HCT116 (cell line): Measurements from ENCODE around the gene TRAF3IP1. TPM values are rescaled to one million over a fixed set of nuclear protein-coding genes. Genes with fewer than 3 reads are reported as not detected.

Source experiments
- ATAC-seq: fragments of 200-7000 bp; cut with Tn5 transposase; 2 replicates; pipeline ENCODE4 v1.9.1; 2020; ENCODE audit warnings: mild to moderate bottlenecking, moderate library complexity
- BruUV-seq: library from RNA; stranded (reverse); fragments of 400-500 nt; replicated peaks from 2 replicates; lab custom pipeline; 2021; lab: Mats Ljungman, UMichigan
- CTCF ChIA-PET: fragments of 300-600 bp; sonication (Branson Sonifier 250); formaldehyde crosslinking; loops from one replicate; lab custom pipeline; 2021; ENCODE audit warnings: antibody characterized with exemption; lab: Charles Lee
- POLR2A ChIA-PET: fragments of 300-600, 350-600 bp; sonication (Branson Sonifier 250); formaldehyde crosslinking; loops from one replicate; lab custom pipeline; 2021; ENCODE audit warnings: antibody characterized with exemption; lab: Charles Lee
- RAD21 ChIA-PET, 2 experiments: fragments of 300-600 bp; sonication (Branson Sonifier 250); formaldehyde crosslinking; loops; one replicate each; lab custom pipeline; 2023; ENCODE audit warnings: low total read pairs in 2 of 2; ENCODE audit not compliant: uncharacterized antibody in 2 of 2, unreplicated experiment in 2 of 2, low non-redundant PET in 1 of 2; lab: Charles Lee
- DNase-seq: peaks from one replicate; pipeline ENCODE4 v3.0.0-alpha.2; 2010; ENCODE audit warnings: low read depth, low spot score
- H2AFZ ChIP-seq: fragments of 200-600 bp; shearing (Covaris generic), sonication (generic); 2 replicates; pipeline ENCODE4 v1.6.1; 2017; ENCODE audit warnings: low read depth, mixed run types, mixed read lengths, antibody characterized with exemption, low read length; ENCODE audit not compliant: poor library complexity, severe bottlenecking
- H3K27ac ChIP-seq: 2 replicates; pipeline ENCODE4 v1.5.1; 2012; ENCODE audit warnings: low read depth, low read length
- H3K27me3 ChIP-seq: fragments of 200-600 bp; sonication (generic); 2 replicates; pipeline ENCODE4 v1.6.1; 2016; ENCODE audit warnings: mixed run types, low read length, mixed read lengths; ENCODE audit not compliant: insufficient read depth
- H3K36me3 ChIP-seq, 2 experiments: fragments of 200-500 bp in 1 of 2; fragments of 200-600 bp in 1 of 2; sonication (Bioruptor generic) in 1 of 2; sonication (generic) in 1 of 2; 2 replicates each; pipeline versions ENCODE4 v1.5.1 to v1.6.1; 2014 to 2016; ENCODE audit warnings: low read length in 2 of 2, inconsistent platforms in 1 of 2, mixed read lengths in 1 of 2, mixed run types in 1 of 2; ENCODE audit not compliant: insufficient read depth in 2 of 2, control insufficient read depth in 1 of 2
- H3K4me1 ChIP-seq, 2 experiments: fragments of 200-600 bp in 1 of 2; sonication (generic) in 1 of 2; 2 replicates each; pipeline versions ENCODE4 v1.5.1 to v1.6.1; 2012 to 2017; ENCODE audit warnings: low read length in 2 of 2, inconsistent platforms in 1 of 2, mild to moderate bottlenecking in 1 of 2, mixed read lengths in 1 of 2, mixed run types in 1 of 2, moderate library complexity in 1 of 2; ENCODE audit not compliant: insufficient read depth in 2 of 2, control insufficient read depth in 1 of 2
- H3K4me2 ChIP-seq: fragments of 200-600 bp; sonication (generic); 2 replicates; pipeline ENCODE4 v1.6.1; 2017; ENCODE audit warnings: mixed run types, low read length, mixed read lengths
- H3K4me3 ChIP-seq, 2 experiments: fragments of 200-600 bp in 1 of 2; sonication (generic) in 1 of 2; replicated peaks in 1 of 2; 2 replicates each; pipeline ENCODE4 v1.5.1; 2011 to 2016; ENCODE audit warnings: low read length in 2 of 2, control low read depth in 1 of 2, low read depth in 1 of 2, mild to moderate bottlenecking in 1 of 2, mixed read lengths in 1 of 2, mixed run types in 1 of 2
- H3K79me2 ChIP-seq: fragments of 200-600 bp; sonication (generic); 2 replicates; pipeline ENCODE4 v1.6.1; 2017; ENCODE audit warnings: mild to moderate bottlenecking, mixed run types, low read length, moderate library complexity, mixed read lengths; ENCODE audit not compliant: insufficient read depth
- H3K9ac ChIP-seq: fragments of 200-600 bp; sonication (generic); 2 replicates; pipeline ENCODE4 v1.6.1; 2016; ENCODE audit warnings: low read length, mixed read lengths
- H3K9me2 ChIP-seq: fragments of 200-600 bp; sonication (generic), shearing (Covaris generic); 2 replicates; pipeline ENCODE4 v1.6.1; 2017; ENCODE audit warnings: mixed run types, mild to moderate bottlenecking, moderate library complexity; ENCODE audit not compliant: insufficient read depth
- H3K9me3 ChIP-seq, 2 experiments: fragments of 200-500 bp in 1 of 2; fragments of 200-600 bp in 1 of 2; sonication (Bioruptor generic) in 1 of 2; sonication (generic) in 1 of 2; 2 replicates each; pipeline ENCODE4 v1.6.1; 2014 to 2017; ENCODE audit warnings: low read length in 2 of 2, mixed read lengths in 2 of 2, inconsistent platforms in 1 of 2, low read depth in 1 of 2, mild to moderate bottlenecking in 1 of 2, mixed run types in 1 of 2, moderate library complexity in 1 of 2; ENCODE audit not compliant: control insufficient read depth in 1 of 2, insufficient read depth in 1 of 2
- H4K20me1 ChIP-seq: fragments of 200-600 bp; sonication (generic), shearing (Covaris generic); 2 replicates; pipeline ENCODE4 v1.6.1; 2017; ENCODE audit warnings: mixed run types, mild to moderate bottlenecking, moderate library complexity; ENCODE audit not compliant: insufficient read depth
- CBX3 ChIP-seq: IDR thresholded peaks from 2 replicates; pipeline ENCODE4 v1.6.1; 2012; ENCODE audit warnings: low read depth
- EGR1 ChIP-seq: IDR thresholded peaks from 2 replicates; pipeline ENCODE4 v1.6.1; 2012; ENCODE audit warnings: low read depth
- ELF1 ChIP-seq: IDR thresholded peaks from 2 replicates; pipeline ENCODE4 v1.6.1; 2012; ENCODE audit warnings: low read depth, borderline replicate concordance
- EZH2 ChIP-seq: fragments of 200-600 bp; sonication (generic); IDR thresholded peaks from 2 replicates; pipeline ENCODE4 v1.6.1; 2017; ENCODE audit warnings: antibody characterized with exemption, mixed run types
- JUND ChIP-seq: IDR thresholded peaks from 2 replicates; pipeline ENCODE4 v1.6.1; 2012
- POLR2AphosphoS5 ChIP-seq: IDR thresholded peaks from 2 replicates; pipeline ENCODE4 v1.6.1; 2011; ENCODE audit warnings: mild to moderate bottlenecking, low read depth, low read length, moderate library complexity
- RAD21 ChIP-seq: IDR thresholded peaks from 2 replicates; pipeline ENCODE4 v1.6.1; 2012; ENCODE audit warnings: low read depth, mild to moderate bottlenecking
- SIN3A ChIP-seq: IDR thresholded peaks from 2 replicates; pipeline ENCODE4 v1.6.1; 2012; ENCODE audit warnings: low read depth
- SP1 ChIP-seq: IDR thresholded peaks from 2 replicates; pipeline ENCODE4 v1.6.1; 2012; ENCODE audit warnings: low read depth
- intact Hi-C: fragments of 100-400 bp; cut with micrococcal nuclease; formaldehyde crosslinking; loops from 2 replicates; pipeline ENCODE4 v1.10.0; 2022
- total RNA-seq: library from RNA; stranded (reverse); gene quantifications from one replicate; pipeline ENCODE4 v1.2.1, GENCODE V29; 2021; ENCODE audit not compliant: unreplicated experiment
- TF ChIP-seq, protein P1 (sequence below): IDR thresholded peaks from 2 replicates; pipeline ENCODE4 v1.6.1; 2012; ENCODE audit warnings: low read depth
- TF ChIP-seq, protein P2 (sequence below), 3 experiments: fragments of 200-600 bp in 1 of 3; sonication (generic) in 1 of 3; IDR thresholded peaks in 2 of 3; conservative IDR thresholded peaks in 1 of 3; 2 replicates each; pipeline ENCODE4 v1.5.1; 2012 to 2017; ENCODE audit warnings: low read depth in 2 of 3, low read length in 2 of 3, antibody characterized with exemption in 1 of 3, borderline replicate concordance in 1 of 3, control low read depth in 1 of 3, mild to moderate bottlenecking in 1 of 3, mixed read lengths in 1 of 3, mixed run types in 1 of 3, moderate library complexity in 1 of 3; ENCODE audit not compliant: insufficient read depth in 1 of 3

Gene TRAF3IP1
- total RNA-seq, 1 experiment from 2014 or later: 19.4 TPM

DNA sequence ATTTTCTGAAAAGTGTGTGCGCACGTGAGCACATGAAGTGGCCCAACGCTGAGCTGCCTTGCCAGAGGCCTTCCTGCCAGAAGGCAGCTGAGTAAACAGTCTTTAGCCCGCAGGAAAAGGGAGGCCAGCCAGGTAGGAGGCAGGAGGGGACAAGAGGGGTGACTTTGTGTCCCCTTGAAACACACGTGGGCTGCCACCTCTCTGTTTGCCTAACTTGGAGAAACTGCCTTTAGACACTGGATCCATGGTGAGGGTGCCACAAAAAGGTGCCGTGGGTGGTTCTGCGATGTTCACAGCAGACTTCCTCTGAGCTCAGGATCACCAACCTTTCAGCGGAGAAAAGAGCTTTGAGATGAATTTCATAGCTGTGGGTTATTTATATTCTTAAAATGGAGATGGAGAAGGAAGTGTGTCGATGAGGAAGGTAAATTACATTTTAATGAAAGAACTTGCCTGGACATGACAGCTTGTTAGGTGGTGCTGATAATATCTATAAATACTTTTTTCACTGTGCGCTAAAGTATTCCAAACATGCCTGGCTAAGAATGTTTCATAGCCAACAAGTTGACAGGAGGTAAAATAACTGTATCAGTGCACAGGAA is 69.8 kb downstream of the TRAF3IP1 start:
- TF ChIP-seq ELF1: no peak
- TF ChIP-seq JUND: no peak
- TF ChIP-seq, protein P1, sequence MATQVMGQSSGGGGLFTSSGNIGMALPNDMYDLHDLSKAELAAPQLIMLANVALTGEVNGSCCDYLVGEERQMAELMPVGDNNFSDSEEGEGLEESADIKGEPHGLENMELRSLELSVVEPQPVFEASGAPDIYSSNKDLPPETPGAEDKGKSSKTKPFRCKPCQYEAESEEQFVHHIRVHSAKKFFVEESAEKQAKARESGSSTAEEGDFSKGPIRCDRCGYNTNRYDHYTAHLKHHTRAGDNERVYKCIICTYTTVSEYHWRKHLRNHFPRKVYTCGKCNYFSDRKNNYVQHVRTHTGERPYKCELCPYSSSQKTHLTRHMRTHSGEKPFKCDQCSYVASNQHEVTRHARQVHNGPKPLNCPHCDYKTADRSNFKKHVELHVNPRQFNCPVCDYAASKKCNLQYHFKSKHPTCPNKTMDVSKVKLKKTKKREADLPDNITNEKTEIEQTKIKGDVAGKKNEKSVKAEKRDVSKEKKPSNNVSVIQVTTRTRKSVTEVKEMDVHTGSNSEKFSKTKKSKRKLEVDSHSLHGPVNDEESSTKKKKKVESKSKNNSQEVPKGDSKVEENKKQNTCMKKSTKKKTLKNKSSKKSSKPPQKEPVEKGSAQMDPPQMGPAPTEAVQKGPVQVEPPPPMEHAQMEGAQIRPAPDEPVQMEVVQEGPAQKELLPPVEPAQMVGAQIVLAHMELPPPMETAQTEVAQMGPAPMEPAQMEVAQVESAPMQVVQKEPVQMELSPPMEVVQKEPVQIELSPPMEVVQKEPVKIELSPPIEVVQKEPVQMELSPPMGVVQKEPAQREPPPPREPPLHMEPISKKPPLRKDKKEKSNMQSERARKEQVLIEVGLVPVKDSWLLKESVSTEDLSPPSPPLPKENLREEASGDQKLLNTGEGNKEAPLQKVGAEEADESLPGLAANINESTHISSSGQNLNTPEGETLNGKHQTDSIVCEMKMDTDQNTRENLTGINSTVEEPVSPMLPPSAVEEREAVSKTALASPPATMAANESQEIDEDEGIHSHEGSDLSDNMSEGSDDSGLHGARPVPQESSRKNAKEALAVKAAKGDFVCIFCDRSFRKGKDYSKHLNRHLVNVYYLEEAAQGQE: no peak
- no peak for TF ChIP-seq SP1
- TF ChIP-seq POLR2AphosphoS5: no peak
- TF ChIP-seq RAD21: no peak
- no peak for TF ChIP-seq SIN3A
- TF ChIP-seq EZH2: no peak
- no peak for TF ChIP-seq EGR1
- no peak for TF ChIP-seq CBX3
- TF ChIP-seq, protein P2, sequence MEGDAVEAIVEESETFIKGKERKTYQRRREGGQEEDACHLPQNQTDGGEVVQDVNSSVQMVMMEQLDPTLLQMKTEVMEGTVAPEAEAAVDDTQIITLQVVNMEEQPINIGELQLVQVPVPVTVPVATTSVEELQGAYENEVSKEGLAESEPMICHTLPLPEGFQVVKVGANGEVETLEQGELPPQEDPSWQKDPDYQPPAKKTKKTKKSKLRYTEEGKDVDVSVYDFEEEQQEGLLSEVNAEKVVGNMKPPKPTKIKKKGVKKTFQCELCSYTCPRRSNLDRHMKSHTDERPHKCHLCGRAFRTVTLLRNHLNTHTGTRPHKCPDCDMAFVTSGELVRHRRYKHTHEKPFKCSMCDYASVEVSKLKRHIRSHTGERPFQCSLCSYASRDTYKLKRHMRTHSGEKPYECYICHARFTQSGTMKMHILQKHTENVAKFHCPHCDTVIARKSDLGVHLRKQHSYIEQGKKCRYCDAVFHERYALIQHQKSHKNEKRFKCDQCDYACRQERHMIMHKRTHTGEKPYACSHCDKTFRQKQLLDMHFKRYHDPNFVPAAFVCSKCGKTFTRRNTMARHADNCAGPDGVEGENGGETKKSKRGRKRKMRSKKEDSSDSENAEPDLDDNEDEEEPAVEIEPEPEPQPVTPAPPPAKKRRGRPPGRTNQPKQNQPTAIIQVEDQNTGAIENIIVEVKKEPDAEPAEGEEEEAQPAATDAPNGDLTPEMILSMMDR (IDR thresholded peaks at IDR 0.05 in 2 of 3, conservative IDR thresholded peaks at IDR 0.05 in 1 of 3; ENCODE audit: borderline replicate concordance in 1 of 3, insufficient read depth in 1 of 3, low read depth in 2 of 3, low read length in 2 of 3): no peak
- Histone ChIP-seq H3K79me2 (no peaks in the 10 kb centered on the region), H3K9me2 (no peaks in the 10 kb centered on the region), H3K4me1 (no peaks in the 10 kb centered on the region), H3K27ac (no peak overlapping the region), H2AFZ (no peak overlapping the region), H3K27me3 (no peaks in the 10 kb centered on the region), H3K9me3 (no peaks in the 10 kb centered on the region), H4K20me1 (no peaks in the 10 kb centered on the region), H3K36me3 (no peaks in the 10 kb centered on the region), H3K9ac (no peak overlapping the region), H3K4me2 (no peak overlapping the region), H3K4me3 (no peak overlapping the region)
- ChIA-PET RAD21 (no interaction called here), CTCF (no interaction called here), POLR2A (no interaction called here)
- no peak for ATAC-seq
- no peak for DNase-seq
- BruUV-seq: no TSS peak
- intact Hi-C loops: no loop called here
